SJSA1 (cell line): ENCODE measurements around the gene ISOC1. TPM values are rescaled to one million over a fixed set of nuclear protein-coding genes. Genes with fewer than 3 reads are reported as not detected.

Source experiments
- DNase-seq, 2 experiments: peaks; one replicate each; pipeline ENCODE4 v3.0.0-alpha.2; 2015 to 2020; ENCODE audit warnings: low spot score in 2 of 2, low read depth in 1 of 2
- H3K27ac ChIP-seq: fragments of 250-450 bp; sonication (Bioruptor Pico); 2 replicates; pipeline ENCODE4 v1.5.1; 2020; ENCODE audit warnings: mild to moderate bottlenecking, moderate library complexity
- H3K27me3 ChIP-seq: fragments of 250-450 bp; sonication (Bioruptor Pico); replicated peaks from 2 replicates; pipeline ENCODE4 v1.5.1; 2020; ENCODE audit warnings: mild to moderate bottlenecking, moderate library complexity
- H3K36me3 ChIP-seq: fragments of 250-450 bp; sonication (Bioruptor Pico); 2 replicates; pipeline ENCODE4 v1.5.1; 2020; ENCODE audit warnings: mild to moderate bottlenecking
- H3K4me1 ChIP-seq: fragments of 250-450 bp; sonication (Bioruptor Pico); replicated peaks from 2 replicates; pipeline ENCODE4 v1.6.1; 2021; ENCODE audit warnings: mild to moderate bottlenecking
- H3K4me3 ChIP-seq: fragments of 250-450 bp; sonication (Bioruptor Pico); 2 replicates; pipeline ENCODE4 v1.5.1; 2020; ENCODE audit warnings: mild to moderate bottlenecking
- H3K9me3 ChIP-seq: fragments of 250-450 bp; sonication (Bioruptor Pico); replicated peaks from 2 replicates; pipeline ENCODE4 v1.5.1; 2020; ENCODE audit warnings: mild to moderate bottlenecking
- total RNA-seq: library from RNA; depleted of rRNA; stranded (reverse); fragments of >200 nt; shearing (Covaris generic); gene quantifications from 2 replicates; pipeline ENCODE4 v1.2.3, GENCODE V29; 2014; rRNA removed

ISOC1 gene
- total RNA-seq, 1 experiment from 2014 or later, result 57.4 TPM

DNA sequence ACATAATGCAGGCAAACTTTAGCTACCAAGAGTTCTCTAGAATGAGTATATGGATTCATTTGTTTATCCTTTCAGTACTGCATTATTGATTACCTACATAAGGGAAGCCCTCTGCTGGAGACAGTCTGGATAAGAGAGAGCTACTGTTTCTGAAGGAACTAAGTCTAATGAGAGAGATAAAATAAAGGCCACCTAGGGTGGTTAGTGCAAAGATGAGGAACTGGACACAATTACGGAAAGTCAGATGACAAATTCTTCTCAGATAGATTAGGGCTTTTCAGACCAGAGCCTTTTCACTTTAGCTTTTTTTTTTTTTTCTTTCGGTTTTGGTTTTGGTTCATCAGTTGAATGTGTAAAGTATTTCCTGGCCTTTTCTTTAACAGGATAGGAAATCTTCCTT is 31.3 kb downstream of the ISOC1 start:
- Histone ChIP-seq H3K9me3 (no peaks in the 10 kb centered on the region), H3K27ac (no peak overlapping the region), H3K36me3 (no peaks in the 10 kb centered on the region), H3K27me3 (no peaks in the 10 kb centered on the region), H3K4me1 (no peaks in the 10 kb centered on the region), H3K4me3 (no peak overlapping the region)
- DNase-seq, result no peak

DNA sequence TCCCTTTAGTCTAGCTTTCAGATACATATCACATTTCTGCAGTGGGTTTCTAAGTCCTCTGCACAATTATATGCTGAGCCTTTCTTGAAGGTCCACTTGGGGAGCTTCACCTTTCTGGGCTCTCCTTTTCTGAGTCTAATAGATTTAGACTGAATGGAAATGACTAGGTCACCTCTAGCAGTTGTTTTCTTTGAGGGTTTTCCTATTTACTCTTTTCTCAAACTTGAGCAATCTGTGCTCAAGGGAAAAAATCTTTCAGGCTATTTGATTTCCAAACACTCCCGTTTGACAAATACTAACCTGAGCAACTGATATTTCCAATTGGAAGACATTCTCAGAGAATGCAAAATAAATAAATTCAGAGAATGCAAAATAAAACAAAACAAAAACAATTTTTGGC is 39.0 kb downstream of the ISOC1 start:
- no peaks in the 10 kb centered on the region for H3K4me1 ChIP-seq
- H3K27ac ChIP-seq, result no peak overlapping the region
- no peak for DNase-seq
- H3K9me3 ChIP-seq, result no peaks in the 10 kb centered on the region
- H3K27me3 ChIP-seq, result no peaks in the 10 kb centered on the region
- H3K4me3 ChIP-seq, result no peak overlapping the region
- no peaks in the 10 kb centered on the region for H3K36me3 ChIP-seq

DNA sequence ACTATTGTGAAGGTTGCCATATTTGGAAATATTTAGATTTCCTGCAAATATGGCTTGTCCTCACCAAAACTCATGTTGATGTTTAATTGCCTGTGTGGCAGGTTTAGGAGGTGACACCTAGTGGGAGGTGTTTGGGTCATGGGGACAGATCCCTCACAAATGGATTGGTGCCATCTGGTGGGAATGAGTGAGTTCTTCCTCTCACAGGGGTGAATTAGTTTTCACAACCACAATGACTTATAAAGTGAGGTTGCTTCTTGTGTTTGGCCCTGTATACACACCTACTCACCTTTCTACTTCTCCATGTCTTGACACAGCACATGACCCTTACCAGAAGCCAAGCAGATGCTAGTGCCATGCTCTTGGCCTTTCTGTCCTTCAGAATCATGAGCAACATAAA is 41.1 kb downstream of the ISOC1 start:
- DNase-seq, result no peak
- Histone ChIP-seq H3K9me3 (no peaks in the 10 kb centered on the region), H3K4me1 (no peaks in the 10 kb centered on the region), H3K27ac (no peak overlapping the region), H3K4me3 (no peak overlapping the region), H3K27me3 (no peaks in the 10 kb centered on the region), H3K36me3 (no peaks in the 10 kb centered on the region)

DNA sequence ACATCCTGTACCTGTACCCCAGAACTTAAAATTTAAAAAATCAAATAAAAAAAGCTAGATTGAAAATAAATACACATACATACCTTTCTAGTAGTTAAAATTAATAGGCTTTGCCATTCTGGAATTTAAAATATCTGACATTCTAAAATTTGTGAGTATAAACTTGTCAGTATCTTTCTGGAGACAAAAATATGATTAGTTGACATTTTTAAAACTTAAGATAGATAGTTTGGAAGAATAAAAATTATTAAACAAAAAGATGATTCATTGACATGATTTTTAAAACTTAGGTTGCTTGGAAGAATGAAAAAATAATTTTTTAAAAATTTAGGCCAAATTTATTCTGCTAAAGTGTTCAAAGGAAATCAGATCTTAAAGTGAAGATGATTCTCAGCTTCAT is 43.1 kb downstream of the ISOC1 start:
- Histone ChIP-seq H3K27me3 (no peaks in the 10 kb centered on the region), H3K4me3 (no peak overlapping the region), H3K4me1 (no peaks in the 10 kb centered on the region), H3K9me3 (no peaks in the 10 kb centered on the region), H3K36me3 (no peaks in the 10 kb centered on the region), H3K27ac (no peak overlapping the region)
- no peak for DNase-seq

DNA sequence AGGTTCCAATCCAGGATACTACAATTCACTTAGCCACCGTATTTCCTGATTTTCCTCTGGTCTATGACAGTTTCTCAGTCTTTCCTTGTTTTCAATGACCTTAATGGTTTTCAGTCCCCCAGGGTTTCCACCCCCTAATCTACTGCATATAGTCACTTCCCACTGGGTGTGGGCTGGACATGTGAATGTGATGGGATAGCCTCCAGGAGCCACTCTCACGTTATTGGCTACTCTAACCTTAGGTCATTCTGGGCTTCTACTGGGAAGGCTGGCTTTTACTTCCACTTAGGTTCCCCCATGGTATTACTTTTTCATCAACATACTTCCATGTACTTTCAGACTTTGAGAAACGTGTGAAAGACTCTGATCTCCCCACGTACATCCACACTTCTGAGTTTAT is 46.5 kb downstream of the ISOC1 start:
- no peak overlapping the region for H3K4me3 ChIP-seq
- no peaks in the 10 kb centered on the region for H3K4me1 ChIP-seq
- no peaks in the 10 kb centered on the region for H3K9me3 ChIP-seq
- no peak for DNase-seq
- no peaks in the 10 kb centered on the region for H3K27me3 ChIP-seq
- H3K36me3 ChIP-seq, result no peaks in the 10 kb centered on the region
- no peak overlapping the region for H3K27ac ChIP-seq

DNA sequence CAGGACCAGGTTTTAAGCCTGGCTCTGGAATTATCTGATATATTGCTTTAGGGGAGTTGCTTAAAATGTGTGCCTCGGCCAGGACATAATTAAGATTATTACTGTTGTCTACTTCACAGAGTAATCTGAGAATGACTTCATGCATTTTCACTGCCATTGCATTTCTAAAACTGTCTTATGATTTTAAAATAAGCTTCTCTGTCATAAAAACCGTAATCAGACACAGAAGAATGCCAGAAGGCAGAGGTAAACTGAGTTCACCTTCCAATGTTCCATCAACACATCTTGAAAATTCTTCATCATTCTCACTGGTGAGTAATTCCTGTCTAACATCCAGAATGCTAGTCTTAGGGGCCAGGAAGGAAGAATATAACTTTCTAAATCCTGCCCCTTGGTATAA is 47.1 kb downstream of the ISOC1 start:
- DNase-seq, result no peak
- Histone ChIP-seq H3K9me3 (no peaks in the 10 kb centered on the region), H3K36me3 (no peaks in the 10 kb centered on the region), H3K27me3 (no peaks in the 10 kb centered on the region), H3K4me1 (no peaks in the 10 kb centered on the region), H3K27ac (no peak overlapping the region), H3K4me3 (no peak overlapping the region)

DNA sequence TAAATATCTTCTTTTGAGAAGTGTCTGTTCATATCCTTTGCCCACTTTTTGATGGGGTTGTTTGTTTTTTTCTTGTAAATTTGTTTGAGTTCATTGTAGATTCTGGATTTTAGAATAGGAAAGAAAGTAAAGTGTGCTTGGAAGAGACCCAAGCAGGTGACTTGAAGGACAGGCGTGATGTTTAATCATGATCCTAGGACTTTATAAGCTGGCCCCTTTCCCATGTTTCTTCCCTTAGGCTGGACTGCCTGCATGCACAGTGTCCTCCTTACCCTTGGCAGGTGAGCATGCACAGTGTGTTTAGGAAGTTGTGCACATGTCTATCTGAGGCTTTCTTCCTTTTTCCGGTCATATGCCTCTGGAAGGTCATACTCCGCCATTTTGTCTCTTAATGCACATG is 61.3 kb downstream of the ISOC1 start:
- H3K27me3 ChIP-seq, result no peaks in the 10 kb centered on the region
- H3K27ac ChIP-seq, result no peak overlapping the region
- 0 out of 2 replicates have a peak, but pooled peaks cover 3% of the 10 kb centered on the region for H3K9me3 ChIP-seq

DNA sequence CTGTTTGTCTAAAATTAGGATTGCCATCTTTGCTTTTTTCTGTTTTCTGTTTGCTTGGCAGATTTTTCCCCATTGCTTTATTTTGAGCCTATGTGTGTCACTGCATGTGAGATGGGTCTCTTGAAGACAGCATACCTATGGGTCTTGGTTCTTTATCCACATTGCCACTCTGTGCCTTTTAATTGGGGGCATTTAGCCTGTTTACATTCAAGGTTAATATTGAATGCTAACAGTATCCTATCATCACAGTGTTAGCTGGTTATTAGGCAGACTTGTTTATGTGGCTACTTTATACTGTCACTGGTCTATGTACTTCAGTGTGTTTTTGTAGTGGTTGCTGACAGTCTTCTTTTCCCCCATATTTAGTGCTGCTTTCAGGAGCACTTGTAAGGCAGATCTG is 67.3 kb downstream of the ISOC1 start:
- no peak for DNase-seq
- Histone ChIP-seq H3K4me1 (no peaks in the 10 kb centered on the region), H3K27ac (no peak overlapping the region), H3K27me3 (no peaks in the 10 kb centered on the region), H3K4me3 (no peak overlapping the region), H3K9me3 (peaks cover 8% of the 10 kb centered on the region; the same call in 1 of the 2 replicates), H3K36me3 (no peaks in the 10 kb centered on the region)

More for the DNA sequence above, 61.3 kb downstream of the ISOC1 start:
- Histone ChIP-seq H3K36me3 (no peaks in the 10 kb centered on the region), H3K4me3 (no peak overlapping the region), H3K4me1 (no peaks in the 10 kb centered on the region)
- DNase-seq, result no peak

Other genes with a start within 250 kb of the ISOC1 start
- 2.9 and 3.2 TPM in 2 replicates for gene SLC27A6, start 129.3 kb upstream of the ISOC1 start, total RNA-seq